GM13977 (cell line): ENCODE measurements around the gene NTN1.

ENCODE experiments used
- DNase-seq: peaks from one replicate; pipeline ENCODE4 v3.0.0; 2012; ENCODE audit warnings: low spot score
- in situ Hi-C: fragments of 300-500 bp; cut with MboI; formaldehyde crosslinking; loops from one replicate; pipeline ENCODE4 v1.12.0; 2022; ENCODE audit warnings: low sequenced_read_pairs, low pct_unique_long_range_greater_than_20kb, mixed read lengths, inconsistent platforms; ENCODE audit not compliant: unreplicated experiment
- TF ChIP-seq, protein P1 (sequence below): IDR thresholded peaks from 2 replicates; pipeline ENCODE4 v1.5.1; 2012; ENCODE audit warnings: mild to moderate bottlenecking, control low read depth; ENCODE audit not compliant: insufficient read depth; ENCODE audit errors: extremely low read depth, missing control alignments

The NTN1 gene

DNA sequence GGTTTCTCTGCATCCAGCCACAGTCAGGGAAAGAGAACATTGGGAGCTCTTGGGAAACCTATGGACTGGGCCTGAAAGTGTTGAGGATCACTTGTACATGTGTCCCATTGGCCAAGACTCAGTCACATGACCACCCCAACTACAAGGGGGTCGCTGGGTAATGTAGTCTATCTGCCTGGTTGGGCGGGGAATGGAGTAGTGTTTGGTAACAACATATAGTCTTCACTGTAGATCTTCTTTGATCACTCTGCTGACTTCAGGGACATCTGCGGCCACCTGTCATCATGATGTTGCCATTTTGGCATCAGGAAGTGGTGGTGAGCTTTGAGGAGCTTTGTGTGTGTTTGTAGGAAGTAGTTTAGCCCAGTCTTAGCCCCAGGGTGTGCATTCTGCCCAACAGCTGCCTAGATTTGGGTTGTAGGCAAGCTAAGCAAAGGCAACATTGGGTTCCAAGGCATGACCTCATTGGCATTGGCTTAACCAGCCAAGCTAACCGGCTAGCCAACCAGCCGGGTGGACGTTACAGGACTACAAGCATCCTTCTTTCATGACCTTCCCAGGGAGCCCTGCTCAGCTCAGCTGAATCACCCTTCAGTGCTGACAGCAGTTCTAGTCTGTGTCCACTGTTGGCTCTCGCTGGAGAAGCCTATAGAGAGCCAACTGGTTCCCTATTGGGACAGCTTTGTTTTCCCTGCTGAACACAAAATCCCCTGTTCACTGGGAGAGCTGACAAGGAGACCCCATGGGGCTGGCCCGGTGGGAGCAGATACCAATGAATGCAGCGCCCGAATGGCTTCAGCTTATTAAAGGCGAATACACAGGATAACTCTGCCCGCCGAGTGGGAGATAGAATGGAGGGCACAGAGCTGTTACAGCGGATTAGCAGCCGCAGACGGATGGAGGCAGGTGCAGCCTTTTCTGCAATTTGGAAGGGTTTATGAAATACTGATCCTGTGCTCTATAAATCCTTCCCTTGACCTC, 178.6 kb downstream of the NTN1 start:
- in situ Hi-C loops = no loop called here
- DNase-seq = no peak
- TF ChIP-seq, protein P1, sequence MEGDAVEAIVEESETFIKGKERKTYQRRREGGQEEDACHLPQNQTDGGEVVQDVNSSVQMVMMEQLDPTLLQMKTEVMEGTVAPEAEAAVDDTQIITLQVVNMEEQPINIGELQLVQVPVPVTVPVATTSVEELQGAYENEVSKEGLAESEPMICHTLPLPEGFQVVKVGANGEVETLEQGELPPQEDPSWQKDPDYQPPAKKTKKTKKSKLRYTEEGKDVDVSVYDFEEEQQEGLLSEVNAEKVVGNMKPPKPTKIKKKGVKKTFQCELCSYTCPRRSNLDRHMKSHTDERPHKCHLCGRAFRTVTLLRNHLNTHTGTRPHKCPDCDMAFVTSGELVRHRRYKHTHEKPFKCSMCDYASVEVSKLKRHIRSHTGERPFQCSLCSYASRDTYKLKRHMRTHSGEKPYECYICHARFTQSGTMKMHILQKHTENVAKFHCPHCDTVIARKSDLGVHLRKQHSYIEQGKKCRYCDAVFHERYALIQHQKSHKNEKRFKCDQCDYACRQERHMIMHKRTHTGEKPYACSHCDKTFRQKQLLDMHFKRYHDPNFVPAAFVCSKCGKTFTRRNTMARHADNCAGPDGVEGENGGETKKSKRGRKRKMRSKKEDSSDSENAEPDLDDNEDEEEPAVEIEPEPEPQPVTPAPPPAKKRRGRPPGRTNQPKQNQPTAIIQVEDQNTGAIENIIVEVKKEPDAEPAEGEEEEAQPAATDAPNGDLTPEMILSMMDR = no peak

DNA sequence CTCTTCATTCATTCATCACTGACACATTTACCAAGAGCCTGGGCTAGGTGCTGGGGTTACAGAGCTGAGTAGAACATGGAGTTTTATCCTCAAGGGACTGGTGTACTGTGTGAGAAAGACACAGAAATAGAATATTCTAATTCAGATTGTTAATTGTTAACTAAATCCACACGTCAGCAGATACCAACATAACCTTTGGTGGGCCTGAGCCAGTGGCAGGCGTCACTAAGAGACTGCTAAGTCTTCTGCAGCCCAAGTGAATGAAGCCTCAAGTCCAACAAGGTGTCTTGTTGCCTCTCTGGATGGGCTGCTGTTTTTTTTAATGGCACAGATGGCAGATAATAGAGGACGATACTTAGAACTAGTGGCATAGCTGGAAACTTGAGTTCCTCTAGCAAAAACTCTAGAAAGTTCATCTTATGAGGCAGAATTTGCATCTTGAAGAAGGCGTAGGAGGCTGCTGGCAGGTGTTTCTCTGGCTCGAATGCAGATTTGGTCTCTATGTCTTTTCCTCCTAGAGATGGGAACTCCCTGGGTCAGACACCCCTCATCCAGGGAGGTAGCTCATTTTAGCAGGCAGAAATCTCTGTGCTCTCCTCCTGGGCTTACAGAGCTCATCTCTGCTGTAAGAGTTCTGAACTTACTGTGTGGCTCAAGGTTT, 179.5 kb downstream of the NTN1 start:
- DNase-seq = peak; percentile 62
- TF ChIP-seq, protein P1 = no peak

DNA sequence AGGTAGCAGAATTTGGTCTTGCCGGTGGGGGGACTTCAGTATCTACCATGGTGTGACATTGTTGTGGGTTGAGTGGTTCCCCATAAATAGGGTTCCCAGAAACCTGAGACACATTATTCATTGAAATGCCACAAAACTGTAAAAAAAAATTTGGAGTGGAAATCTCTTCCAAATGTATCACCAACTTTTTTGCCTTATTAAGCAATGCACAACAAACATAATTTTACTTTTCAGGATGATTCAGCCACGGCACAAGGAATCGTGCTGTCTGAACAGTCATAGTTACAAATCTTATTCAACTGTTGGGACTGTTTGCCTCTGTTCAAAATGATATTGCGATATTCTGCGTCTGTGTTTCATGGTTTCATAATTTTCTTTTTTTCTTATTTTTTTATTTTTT, 181.2 kb downstream of the NTN1 start:
- TF ChIP-seq, protein P1 = no peak
- in situ Hi-C loops = no loop called here
- no peak for DNase-seq

More for the DNA sequence above, 179.5 kb downstream of the NTN1 start:
- in situ Hi-C loops = no loop called here

DNA sequence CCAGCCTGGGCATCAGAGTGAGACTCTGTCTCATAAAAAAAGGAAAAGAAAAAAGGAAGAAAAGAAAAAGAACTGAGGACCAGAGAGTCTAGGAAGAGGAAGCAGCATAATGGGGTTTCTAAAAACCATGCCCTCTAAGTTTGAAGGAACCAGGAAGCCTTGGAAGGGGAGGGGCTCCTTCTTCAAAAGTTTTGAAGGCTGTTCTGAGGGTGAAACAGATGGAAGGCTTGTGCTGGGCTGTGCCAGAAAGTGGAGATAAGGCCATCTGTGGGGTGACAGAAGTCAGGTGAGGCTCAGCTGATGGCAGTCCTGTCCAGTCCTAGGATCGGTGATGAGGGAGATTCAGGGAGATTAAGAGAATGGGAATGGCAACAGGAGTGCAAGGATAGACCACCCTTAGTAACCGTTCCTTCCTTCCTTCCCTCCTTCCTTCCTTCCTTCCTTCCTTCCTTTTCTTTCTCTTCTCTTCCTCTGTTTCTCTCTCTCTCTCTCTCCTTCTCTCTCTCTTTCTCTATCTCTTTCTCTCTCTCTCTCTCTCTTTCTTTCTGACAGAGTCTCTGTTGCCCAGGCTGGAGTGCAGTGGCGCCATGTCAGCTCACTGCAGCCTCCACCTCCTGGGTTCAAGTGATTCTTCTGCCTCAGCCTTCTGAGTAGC, 182.6 kb downstream of the NTN1 start:
- TF ChIP-seq, protein P1 = no peak
- no peak for DNase-seq
- in situ Hi-C loops = no loop called here

DNA sequence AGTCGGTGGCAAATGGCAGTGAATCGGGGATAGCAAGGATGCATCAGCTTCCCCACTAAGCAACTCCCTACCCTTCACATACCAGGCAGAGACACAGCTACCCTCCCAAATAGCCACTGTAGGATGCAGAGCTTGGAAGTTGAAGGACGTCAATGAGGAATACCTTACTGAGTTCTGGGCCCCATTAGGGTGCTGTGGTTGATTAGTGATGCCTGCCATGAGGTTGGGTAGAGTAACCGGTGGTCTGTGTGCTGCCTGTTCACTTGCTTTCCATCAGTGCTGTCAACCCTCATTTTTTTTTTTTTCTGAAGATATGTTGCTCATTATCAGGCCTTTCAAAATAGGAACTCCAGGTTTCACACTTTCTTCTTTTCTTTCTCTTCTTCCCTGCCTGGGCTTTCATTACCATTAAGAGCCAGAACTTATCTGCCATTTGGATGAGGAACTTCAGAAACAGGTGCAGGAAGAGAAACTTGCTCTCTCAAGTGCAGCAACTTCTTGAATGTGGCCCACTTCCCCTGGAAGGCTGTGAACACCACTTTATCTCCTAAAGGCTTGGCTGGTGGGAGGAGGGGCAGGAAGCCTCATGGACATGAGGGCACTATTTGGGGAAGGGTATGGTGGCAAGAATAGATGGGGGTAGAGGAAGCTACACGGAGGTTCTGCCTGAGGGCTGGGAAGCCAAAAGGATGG, 183.5 kb downstream of the NTN1 start:
- DNase-seq = no peak
- TF ChIP-seq, protein P1 = no peak
- in situ Hi-C loops = no loop called here
